ENCODE data around the gene SH3BP4.

Gene SH3BP4

GRCh38 chr2:235004329-235004903 lies 52.6 kb downstream of the SH3BP4 start:
- H3K36me3 ChIP-seq = no peaks in the 10 kb centered on the region
- TF ChIP-seq, protein P1, sequence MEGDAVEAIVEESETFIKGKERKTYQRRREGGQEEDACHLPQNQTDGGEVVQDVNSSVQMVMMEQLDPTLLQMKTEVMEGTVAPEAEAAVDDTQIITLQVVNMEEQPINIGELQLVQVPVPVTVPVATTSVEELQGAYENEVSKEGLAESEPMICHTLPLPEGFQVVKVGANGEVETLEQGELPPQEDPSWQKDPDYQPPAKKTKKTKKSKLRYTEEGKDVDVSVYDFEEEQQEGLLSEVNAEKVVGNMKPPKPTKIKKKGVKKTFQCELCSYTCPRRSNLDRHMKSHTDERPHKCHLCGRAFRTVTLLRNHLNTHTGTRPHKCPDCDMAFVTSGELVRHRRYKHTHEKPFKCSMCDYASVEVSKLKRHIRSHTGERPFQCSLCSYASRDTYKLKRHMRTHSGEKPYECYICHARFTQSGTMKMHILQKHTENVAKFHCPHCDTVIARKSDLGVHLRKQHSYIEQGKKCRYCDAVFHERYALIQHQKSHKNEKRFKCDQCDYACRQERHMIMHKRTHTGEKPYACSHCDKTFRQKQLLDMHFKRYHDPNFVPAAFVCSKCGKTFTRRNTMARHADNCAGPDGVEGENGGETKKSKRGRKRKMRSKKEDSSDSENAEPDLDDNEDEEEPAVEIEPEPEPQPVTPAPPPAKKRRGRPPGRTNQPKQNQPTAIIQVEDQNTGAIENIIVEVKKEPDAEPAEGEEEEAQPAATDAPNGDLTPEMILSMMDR (IDR thresholded peaks at IDR 0.05) = no peak
- H3K4me3 ChIP-seq = no peak overlapping the region
- H3K9me3 ChIP-seq = no peaks in the 10 kb centered on the region
- no peak for DNase-seq
- no peak overlapping the region for H3K27ac ChIP-seq
- H3K27me3 ChIP-seq = no peaks in the 10 kb centered on the region
- peaks cover 0 to 31% (median 19%) of the 10 kb centered on the region in 4 donors for H3K4me1 ChIP-seq
- intact Hi-C loops (cut with DNase I; ENCODE audit: low total_unique reads) = no loop called here

DNA sequence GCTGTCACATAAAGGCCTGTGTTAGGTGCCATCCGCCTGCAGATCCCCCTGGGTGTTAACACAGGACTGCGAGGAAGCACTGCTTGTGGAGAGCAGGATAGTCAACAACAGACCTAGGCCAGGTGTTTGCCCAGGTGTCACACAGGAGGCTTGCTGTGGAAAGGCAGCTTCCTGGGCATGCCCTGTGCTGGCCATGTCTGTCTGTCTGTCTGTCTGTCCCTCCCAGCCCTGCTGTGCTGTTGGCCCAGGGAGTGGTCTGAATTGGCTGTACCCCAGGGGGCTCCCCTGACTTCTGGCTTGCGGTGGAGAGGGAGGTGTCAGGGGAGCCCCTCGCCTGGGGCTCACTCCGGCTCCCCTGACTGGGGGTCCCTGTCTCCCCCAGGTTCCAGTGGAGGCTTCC lies 53.2 kb downstream of the SH3BP4 start:
- DNase-seq = no peak
- Histone ChIP-seq H3K4me3 (no peak overlapping the region), H3K36me3 (no peaks in the 10 kb centered on the region), H3K9me3 (no peaks in the 10 kb centered on the region), H3K27ac (peak overlapping the region in 1 of 2 donors; percentile 36), H3K27me3 (no peaks in the 10 kb centered on the region), H3K4me1 (peaks cover 0 to 31% (median 19%) of the 10 kb centered on the region in 4 donors)
- TF ChIP-seq, protein P1 (IDR thresholded peaks at IDR 0.05) = no peak
- intact Hi-C loops (cut with DNase I; ENCODE audit: low total_unique reads) = no loop called here

DNA sequence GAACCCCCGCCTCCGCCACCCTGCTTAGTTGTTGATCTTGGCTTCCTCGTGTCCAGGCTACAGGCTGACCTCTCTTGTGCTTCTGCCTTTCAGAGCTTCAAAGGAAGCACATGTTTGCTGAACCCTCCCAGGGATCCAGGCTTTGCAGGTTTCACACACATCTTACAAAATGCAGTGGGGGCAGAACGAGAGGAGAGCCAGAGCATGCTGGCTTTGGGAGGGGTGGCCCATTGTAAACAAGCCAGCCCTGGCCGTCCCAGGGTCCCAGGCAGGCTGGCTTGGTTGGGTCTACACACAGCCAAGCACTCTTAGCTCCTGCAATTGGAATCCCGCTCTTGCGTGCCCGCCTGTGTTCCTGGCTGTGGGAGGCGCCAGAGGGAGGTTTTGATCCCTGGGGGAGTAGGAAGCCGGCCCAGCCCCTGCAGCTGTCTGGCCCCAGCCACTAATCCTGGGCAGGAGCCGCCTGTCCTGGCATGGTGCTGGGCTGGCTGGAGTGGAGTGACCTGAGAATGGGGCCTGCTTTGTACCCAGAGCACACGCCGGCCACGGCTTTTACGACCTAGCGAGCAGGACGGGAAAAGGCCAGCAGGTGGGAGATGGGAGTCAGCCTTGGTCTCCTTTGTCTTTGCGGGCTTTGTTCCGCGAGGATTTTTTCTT lies 53.9 kb downstream of the SH3BP4 start:
- TF ChIP-seq, protein P1 (IDR thresholded peaks at IDR 0.05) = peak in 1 of 2 experiments; percentile 21
- intact Hi-C loops (cut with DNase I; ENCODE audit: low total_unique reads) = no loop called here
- Histone ChIP-seq H3K27me3 (no peaks in the 10 kb centered on the region), H3K27ac (peak overlapping the region in 1 of 2 donors; percentile 36), H3K4me1 (peaks cover 0 to 31% (median 19%) of the 10 kb centered on the region in 4 donors), H3K4me3 (no peak overlapping the region), H3K9me3 (no peaks in the 10 kb centered on the region), H3K36me3 (no peaks in the 10 kb centered on the region)
- peak in 1 of 2 donors; percentile 86 for DNase-seq

DNA sequence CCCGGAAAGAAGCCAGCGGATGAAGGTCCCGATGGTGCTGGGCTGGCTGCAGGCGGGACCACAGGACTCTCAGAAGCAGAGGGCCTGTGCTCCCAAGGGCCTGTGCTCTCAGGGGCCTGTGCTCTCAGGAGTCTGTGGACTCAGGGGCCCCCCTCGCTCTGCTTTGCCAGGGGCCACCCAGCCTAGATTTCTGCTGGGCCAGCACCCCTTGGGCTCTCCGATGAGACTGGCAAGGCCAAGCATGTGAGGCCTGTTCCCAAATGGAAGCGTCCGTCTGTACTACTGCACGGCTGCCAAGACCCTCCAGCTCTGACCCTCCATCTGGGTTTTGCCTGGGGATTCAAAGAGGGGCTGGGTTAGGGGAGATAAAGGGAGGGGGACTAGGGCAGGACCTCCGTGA lies 54.6 kb downstream of the SH3BP4 start:
- no peaks in the 10 kb centered on the region for H3K27me3 ChIP-seq
- intact Hi-C loops (cut with DNase I; ENCODE audit: low total_unique reads) = no loop called here
- TF ChIP-seq, protein P1 (IDR thresholded peaks at IDR 0.05) = no peak
- H3K27ac ChIP-seq = peak overlapping the region in 1 of 2 donors; percentile 36
- no peaks in the 10 kb centered on the region for H3K9me3 ChIP-seq
- DNase-seq = no peak
- peaks cover 0 to 31% (median 19%) of the 10 kb centered on the region in 4 donors for H3K4me1 ChIP-seq
- no peaks in the 10 kb centered on the region for H3K36me3 ChIP-seq
- no peak overlapping the region for H3K4me3 ChIP-seq

- intact Hi-C loops (cut with DNase I; ENCODE audit: low total_unique reads) = no loop called here
- no peaks in the 10 kb centered on the region for H3K36me3 ChIP-seq
- no peaks in the 10 kb centered on the region for H3K9me3 ChIP-seq
- no peaks in the 10 kb centered on the region for H3K27me3 ChIP-seq
- no peak for DNase-seq
- no peak overlapping the region for H3K4me3 ChIP-seq
- TF ChIP-seq, protein P1 (IDR thresholded peaks at IDR 0.05) = no peak
- no peak overlapping the region for H3K27ac ChIP-seq
- peaks cover 0 to 31% (median 19%) of the 10 kb centered on the region in 4 donors for H3K4me1 ChIP-seq
Observed at GRCh38 chr2:235006986-235007385, 55.2 kb downstream of the SH3BP4 start.
